ENCODE results near the gene AMOTL1.
"Not testable (repeated sequence)": the region's sequence is repeated elsewhere in the genome, so short reads cannot be mapped to it uniquely, and the experiment has no call there.

The AMOTL1 gene

GRCh38 chr11:94809251-94809650 is 41.1 kb downstream of the AMOTL1 start:
- DNase-seq (ENCODE audit: low read depth in 2 of 2), result peak in 1 of 2 donors; percentile 56
- H3K4me3 ChIP-seq (replicated peaks in 1 of 2; ENCODE audit: low read depth in 2 of 2, low read length in 2 of 2), result no peak overlapping the region
- TF ChIP-seq CTCF (IDR thresholded peaks at IDR 0.05; ENCODE audit: low read depth, low read length), result no peak

DNA sequence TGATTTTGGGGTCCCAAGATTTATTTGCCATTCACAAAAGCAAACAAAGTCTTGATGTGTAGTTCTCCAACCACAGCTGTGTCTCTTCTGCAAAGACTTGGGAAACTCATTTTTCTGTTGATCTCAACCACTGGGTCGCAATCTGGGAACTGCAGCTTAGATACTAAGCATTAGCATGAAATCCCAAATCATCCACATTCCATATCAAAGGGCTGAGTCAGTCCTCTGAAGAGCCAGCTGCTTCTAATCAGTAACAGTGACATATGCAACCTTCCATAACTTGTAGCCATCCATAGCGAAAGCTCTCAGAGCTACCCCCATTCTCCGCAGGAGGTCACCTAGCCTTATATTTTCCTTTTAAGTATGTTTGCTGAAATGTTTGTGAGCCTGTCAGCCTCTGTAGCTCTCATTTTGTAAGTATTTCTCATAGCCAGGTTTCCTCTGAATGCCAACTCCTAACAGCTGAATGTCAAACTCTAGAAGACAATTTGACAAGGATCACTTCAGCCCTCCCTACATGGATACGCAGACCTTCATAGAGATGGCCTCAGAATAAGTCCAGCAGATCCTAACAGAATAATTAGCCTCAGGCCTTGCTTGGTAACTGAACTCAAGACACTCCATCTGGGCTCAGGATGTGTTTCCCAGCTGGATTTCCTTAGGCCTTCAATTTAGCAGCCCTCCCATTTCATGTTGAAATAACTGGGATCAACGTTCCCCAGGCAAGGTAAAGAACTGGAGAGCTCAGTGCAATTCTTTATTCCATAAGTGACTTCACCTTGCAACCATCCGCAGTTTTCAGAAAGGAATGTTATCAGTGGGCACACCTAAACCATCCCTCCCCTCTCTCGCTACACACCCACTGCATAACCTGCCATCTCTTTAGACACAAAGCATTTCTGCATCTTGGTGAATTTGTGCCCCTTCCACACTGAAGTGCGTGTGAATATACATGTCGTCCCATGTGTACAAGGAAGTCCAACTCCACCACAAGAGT is 44.9 kb downstream of the AMOTL1 start:
- DNase-seq (ENCODE audit: low read depth in 2 of 2); H3K4me3 ChIP-seq (replicated peaks in 1 of 2; ENCODE audit: low read depth in 2 of 2, low read length in 2 of 2): not testable (repeated sequence)

GRCh38 chr11:94814272-94814976 is 46.3 kb downstream of the AMOTL1 start:
- peak in 1 of 2 donors; percentile 52 for DNase-seq (ENCODE audit: low read depth in 2 of 2)
- H3K4me3 ChIP-seq (replicated peaks in 1 of 2; ENCODE audit: low read depth in 2 of 2, low read length in 2 of 2), result no peak overlapping the region
- TF ChIP-seq CTCF (IDR thresholded peaks at IDR 0.05; ENCODE audit: low read depth, low read length), result no peak

DNA sequence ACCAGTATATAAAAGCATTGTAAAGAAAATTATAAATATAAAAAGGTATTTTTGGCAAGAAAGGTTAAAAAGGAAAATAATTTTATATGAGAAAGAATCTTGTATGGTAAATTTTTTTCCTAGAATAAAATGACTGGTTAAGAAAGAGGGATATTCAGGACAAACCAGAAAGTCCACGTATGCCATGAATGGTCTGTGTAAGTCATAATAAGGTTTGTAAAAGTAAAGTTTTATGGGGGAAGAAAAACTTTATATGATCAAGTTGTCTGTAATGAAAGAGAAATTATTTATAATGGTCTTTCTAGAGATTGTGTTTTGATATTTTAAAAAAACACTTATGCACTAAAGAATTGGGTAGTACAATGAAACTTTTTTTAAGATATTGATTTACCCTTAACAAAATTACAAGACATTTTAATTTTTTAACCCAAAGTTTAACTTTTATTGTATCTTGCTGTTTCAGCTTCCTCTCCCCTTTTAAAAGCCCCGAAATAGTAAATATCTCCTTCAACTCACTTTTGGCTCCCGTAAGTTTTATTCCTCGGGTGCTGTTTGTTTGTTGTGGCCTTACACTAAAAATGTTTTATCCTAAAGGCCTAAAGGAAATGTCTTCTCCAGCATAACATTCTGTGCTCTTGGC is 47.7 kb downstream of the AMOTL1 start:
- H3K4me3 ChIP-seq (replicated peaks in 1 of 2; ENCODE audit: low read depth in 2 of 2, low read length in 2 of 2), result no peak overlapping the region
- peak in 1 of 2 donors; percentile 42 for DNase-seq (ENCODE audit: low read depth in 2 of 2)
- TF ChIP-seq CTCF (IDR thresholded peaks at IDR 0.05; ENCODE audit: low read depth, low read length), result no peak

- TF ChIP-seq CTCF (IDR thresholded peaks at IDR 0.05; ENCODE audit: low read depth, low read length), result no peak
- no peak for DNase-seq (ENCODE audit: low read depth in 2 of 2)
Measured at GRCh38 chr11:94820480-94820879, 52.3 kb downstream of the AMOTL1 start.

DNA sequence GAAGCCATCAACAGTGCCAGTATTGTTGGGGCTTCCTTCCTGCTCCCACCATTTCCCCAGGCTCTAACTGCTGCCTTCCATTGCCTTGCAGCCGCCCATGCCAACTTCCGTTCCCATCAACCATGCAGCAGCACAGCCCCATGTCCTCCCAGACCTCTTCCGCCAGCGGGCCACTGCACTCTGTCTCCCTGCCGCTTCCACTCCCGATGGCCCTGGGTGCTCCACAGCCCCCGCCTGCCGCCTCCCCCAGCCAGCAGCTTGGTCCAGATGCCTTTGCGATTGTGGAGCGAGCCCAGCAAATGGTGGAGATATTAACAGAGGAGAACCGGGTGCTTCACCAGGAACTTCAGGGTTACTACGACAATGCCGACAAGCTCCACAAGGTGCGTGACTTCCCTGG is 53.3 kb downstream of the AMOTL1 start:
- no peak for DNase-seq (ENCODE audit: low read depth in 2 of 2)
- H3K4me3 ChIP-seq (replicated peaks in 1 of 2; ENCODE audit: low read depth in 2 of 2, low read length in 2 of 2), result no peak overlapping the region
- TF ChIP-seq CTCF (IDR thresholded peaks at IDR 0.05; ENCODE audit: low read depth, low read length), result no peak

More at GRCh38 chr11:94820480-94820879, 52.3 kb downstream of the AMOTL1 start:
- H3K4me3 ChIP-seq (replicated peaks in 1 of 2; ENCODE audit: low read depth in 2 of 2, low read length in 2 of 2), result no peak overlapping the region

- no peak overlapping the region for H3K4me3 ChIP-seq (replicated peaks in 1 of 2; ENCODE audit: low read depth in 2 of 2, low read length in 2 of 2)
- no peak for DNase-seq (ENCODE audit: low read depth in 2 of 2)
- TF ChIP-seq CTCF (IDR thresholded peaks at IDR 0.05; ENCODE audit: low read depth, low read length), result no peak
Measured at GRCh38 chr11:94822080-94822479, 53.9 kb downstream of the AMOTL1 start.

All from cardiac fibroblast (primary cell).